Ovary (tissue), 3 donors: ENCODE measurements around the gene TBC1D2.

Experiments
- POLR2A ChIP-seq: fragments of 450-650 bp; IDR thresholded peaks from one replicate; pipeline ENCODE4 v1.6.1; 2017; ENCODE audit warnings: antibody characterized with exemption, mild to moderate bottlenecking, moderate library complexity
- TF ChIP-seq, protein P1 (sequence below), 3 donors: fragments of 450-650 bp in 2 of 3; fragments of 200-600 bp in 1 of 3; IDR thresholded peaks; one replicate each; pipeline versions ENCODE4 v1.5.1 to v1.8.0; 2016 to 2022; ENCODE audit warnings: antibody characterized with exemption in 3 of 3, mild to moderate bottlenecking in 1 of 3
- donor health status: DM: no; HTN: no; CAD: no.

DNA sequence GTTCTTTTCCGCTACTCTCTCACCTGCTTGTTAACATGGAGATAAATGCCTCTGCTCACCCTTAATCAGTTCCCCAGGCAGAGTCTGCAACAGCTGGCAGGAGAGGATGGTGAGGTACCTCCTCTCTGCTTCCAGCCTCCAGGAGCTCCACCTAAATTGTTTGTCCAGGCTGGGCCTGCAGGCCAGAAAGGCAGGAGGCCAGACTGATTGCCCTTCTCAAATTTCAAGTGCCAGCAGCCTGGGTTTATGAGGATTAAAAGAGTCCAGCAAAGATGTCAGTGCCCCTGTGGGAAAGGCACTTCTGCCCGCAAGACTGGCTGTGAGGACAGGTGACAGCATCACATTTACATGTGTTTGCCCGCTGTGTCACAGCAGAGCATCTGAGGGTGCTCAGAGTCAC is 82.8 kb downstream of the TBC1D2 start:
- TF ChIP-seq, protein P1, sequence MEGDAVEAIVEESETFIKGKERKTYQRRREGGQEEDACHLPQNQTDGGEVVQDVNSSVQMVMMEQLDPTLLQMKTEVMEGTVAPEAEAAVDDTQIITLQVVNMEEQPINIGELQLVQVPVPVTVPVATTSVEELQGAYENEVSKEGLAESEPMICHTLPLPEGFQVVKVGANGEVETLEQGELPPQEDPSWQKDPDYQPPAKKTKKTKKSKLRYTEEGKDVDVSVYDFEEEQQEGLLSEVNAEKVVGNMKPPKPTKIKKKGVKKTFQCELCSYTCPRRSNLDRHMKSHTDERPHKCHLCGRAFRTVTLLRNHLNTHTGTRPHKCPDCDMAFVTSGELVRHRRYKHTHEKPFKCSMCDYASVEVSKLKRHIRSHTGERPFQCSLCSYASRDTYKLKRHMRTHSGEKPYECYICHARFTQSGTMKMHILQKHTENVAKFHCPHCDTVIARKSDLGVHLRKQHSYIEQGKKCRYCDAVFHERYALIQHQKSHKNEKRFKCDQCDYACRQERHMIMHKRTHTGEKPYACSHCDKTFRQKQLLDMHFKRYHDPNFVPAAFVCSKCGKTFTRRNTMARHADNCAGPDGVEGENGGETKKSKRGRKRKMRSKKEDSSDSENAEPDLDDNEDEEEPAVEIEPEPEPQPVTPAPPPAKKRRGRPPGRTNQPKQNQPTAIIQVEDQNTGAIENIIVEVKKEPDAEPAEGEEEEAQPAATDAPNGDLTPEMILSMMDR (IDR thresholded peaks at IDR 0.05), result no peak
- TF ChIP-seq POLR2A, result no peak
